H7 (cell line): ENCODE measurements around the gene ZBTB7C. TPM values are rescaled to one million over a fixed set of nuclear protein-coding genes. Genes with fewer than 3 reads are reported as not detected.

Source experiments
- DNase-seq: peaks from one replicate; pipeline ENCODE4 v3.0.0; 2012
- H3K27me3 ChIP-seq: 2 replicates; pipeline ENCODE4 v1.6.0; 2011; ENCODE audit warnings: mild to moderate bottlenecking, low read length; ENCODE audit not compliant: control insufficient read depth, insufficient read depth
- H3K36me3 ChIP-seq: replicated peaks from 2 replicates; pipeline ENCODE4 v1.5.1; 2011; ENCODE audit warnings: low read length; ENCODE audit not compliant: control insufficient read depth, insufficient read depth
- H3K4me3 ChIP-seq: 2 replicates; pipeline ENCODE4 v1.5.1; 2011; ENCODE audit warnings: low read depth, mild to moderate bottlenecking, control low read depth, low read length, moderate library complexity; ENCODE audit not compliant: insufficient read depth
- total RNA-seq: library from RNA; depleted of rRNA; stranded (reverse); fragments of >200 nt; shearing (Covaris generic); gene quantifications from 2 replicates; pipeline ENCODE4 v1.2.3, GENCODE V29; 2014

The ZBTB7C gene
- total RNA-seq, 1 experiment from 2014 or later, result 0.38 TPM

DNA sequence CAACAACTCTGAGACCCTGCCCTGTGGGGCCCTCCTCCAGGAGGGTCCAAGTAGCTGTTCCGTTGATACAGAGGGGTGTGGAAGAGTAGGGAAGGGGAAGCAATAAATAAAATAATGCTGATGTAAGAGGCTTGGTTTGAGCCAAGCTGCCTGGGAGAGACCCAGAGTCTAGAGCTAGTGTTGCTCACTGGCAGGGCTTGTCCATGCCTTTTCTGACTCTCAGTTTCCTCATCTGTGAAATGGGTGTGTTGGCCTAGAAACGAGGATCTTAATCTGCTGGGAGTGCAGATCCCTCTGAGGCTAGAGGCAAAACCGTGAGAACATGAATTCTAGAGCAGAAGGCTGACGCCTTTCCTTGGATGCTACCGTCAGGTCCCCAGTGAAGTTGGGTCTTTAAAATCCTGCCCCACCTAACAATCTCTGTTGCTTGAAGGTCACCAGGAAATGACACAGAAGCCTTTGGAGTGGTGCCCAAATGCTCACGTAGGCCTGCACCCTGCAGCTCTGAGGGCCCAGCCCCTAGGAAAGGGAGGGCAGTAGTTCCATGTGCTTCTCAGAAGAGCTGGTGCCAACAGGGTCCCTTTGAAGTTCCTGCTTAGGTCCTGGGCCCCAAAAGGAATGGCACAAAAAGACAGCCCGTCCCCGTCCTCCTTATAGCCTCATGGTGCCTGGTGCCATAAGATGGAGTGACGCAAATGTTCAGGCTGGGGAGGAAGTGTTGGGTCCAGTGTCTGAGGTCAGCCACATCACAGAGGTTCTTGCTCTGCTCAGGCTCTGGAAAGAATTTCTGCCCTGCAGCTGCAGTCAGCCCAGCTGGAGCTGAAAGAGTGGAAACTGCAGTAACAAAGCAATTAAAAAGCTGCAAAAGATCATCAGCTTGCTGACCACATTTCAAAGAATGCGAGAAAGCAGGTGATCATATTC lies 405.5 kb downstream of the ZBTB7C start:
- no peak overlapping the region for H3K4me3 ChIP-seq
- peaks cover 5% of the 10 kb centered on the region for H3K27me3 ChIP-seq
- DNase-seq, result no peak
- no peaks in the 10 kb centered on the region for H3K36me3 ChIP-seq

DNA sequence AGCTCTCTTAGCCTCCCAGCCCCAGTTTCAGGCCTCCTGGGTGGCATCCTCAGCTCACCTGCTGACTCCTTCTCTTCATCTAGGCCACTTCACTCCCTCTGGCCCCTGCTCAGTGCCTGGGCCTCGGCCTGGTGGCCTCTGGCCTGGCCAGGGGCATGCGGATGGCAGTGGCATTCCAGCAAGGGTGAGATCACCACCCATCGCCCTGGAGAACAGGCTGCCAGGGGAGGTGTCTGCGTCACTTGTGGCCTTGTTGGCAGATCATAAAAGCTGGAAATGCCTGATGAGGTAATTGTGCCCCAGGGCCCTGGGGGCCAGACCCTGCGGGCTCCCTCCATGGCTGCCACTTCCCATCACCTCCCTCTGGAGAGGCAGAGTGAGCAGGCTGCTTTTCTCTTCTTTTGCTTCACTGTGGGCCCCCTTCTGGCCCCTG lies 406.2 kb downstream of the ZBTB7C start:
- no peak overlapping the region for H3K4me3 ChIP-seq
- no peak for DNase-seq
- H3K27me3 ChIP-seq, result peaks cover 5% of the 10 kb centered on the region
- no peaks in the 10 kb centered on the region for H3K36me3 ChIP-seq

GRCh38 chr18:48000701-48001100 lies 408.5 kb downstream of the ZBTB7C start:
- no peaks in the 10 kb centered on the region for H3K27me3 ChIP-seq
- DNase-seq, result no peak

DNA sequence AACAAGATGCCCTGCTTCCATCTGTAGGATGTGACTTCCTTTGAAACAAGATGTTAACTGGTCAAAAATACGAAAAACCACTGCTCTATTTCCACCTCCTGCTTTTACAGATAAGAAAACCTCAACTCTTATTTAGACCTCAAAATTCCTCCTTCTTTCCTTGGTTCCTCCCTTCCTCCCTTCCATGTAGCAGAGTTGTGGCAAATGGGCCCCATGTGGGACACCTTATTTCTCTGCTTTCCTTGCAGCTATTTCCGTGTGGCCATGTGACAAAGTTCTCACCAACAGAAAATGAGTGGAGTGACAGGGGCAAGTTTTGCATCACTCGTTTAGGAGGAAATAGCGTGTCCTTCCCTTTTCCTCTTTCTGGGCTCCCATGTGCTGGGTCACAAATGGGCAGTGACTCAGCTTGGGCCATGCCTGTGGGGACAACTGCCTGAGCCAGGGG lies 409.4 kb downstream of the ZBTB7C start:
- Histone ChIP-seq H3K4me3 (no peak overlapping the region), H3K27me3 (no peaks in the 10 kb centered on the region), H3K36me3 (no peaks in the 10 kb centered on the region)
- DNase-seq, result no peak

More at GRCh38 chr18:48000701-48001100, 408.5 kb downstream of the ZBTB7C start:
- H3K36me3 ChIP-seq, result no peaks in the 10 kb centered on the region
- no peak overlapping the region for H3K4me3 ChIP-seq

DNA sequence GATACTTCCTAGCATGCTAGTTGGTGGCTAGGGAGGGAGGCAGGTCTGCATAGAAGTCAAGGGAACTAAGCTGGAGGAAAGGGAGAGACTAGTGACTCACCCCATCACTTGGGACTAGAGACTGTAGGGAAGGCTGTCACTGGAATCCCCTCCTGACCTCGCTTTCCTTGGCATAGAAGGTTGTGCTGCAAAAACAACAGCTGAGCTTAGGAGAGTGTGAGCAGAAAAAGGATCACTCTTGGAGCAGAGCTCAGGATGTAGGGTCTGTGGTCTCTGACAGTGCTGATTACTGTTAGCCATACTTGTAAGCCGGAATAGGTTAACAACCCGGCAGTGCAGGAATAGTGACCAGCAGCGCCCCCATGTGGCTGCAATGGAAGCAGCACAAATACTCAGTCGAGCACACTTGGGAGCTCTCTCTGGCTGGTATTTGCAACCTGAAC lies 411.8 kb downstream of the ZBTB7C start:
- Histone ChIP-seq H3K27me3 (no peaks in the 10 kb centered on the region), H3K4me3 (no peak overlapping the region), H3K36me3 (no peaks in the 10 kb centered on the region)
- DNase-seq, result peak; percentile 78

DNA sequence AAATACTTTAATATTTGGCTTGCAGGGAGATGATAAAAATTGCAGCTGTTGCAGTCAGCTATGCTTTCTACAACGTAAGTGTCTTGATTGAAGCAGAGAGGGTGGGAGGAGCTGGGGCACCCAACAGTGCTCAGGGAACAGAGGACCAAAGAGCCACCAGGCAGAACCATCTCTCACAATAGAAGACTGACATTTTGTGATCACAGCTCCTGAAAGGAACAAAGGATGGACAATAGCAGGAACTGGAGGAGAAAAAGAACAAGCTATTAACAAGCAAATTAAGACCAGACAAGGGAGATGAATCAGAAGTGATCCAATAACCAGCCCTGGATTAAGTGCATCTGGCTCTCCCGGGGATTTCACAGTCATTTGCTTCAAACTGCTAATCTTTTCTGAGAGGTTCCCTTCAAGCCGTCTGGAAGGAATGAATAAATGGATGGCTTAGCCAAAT lies 413.1 kb downstream of the ZBTB7C start:
- Histone ChIP-seq H3K27me3 (no peaks in the 10 kb centered on the region), H3K4me3 (no peak overlapping the region), H3K36me3 (no peaks in the 10 kb centered on the region)
- DNase-seq, result no peak

DNA sequence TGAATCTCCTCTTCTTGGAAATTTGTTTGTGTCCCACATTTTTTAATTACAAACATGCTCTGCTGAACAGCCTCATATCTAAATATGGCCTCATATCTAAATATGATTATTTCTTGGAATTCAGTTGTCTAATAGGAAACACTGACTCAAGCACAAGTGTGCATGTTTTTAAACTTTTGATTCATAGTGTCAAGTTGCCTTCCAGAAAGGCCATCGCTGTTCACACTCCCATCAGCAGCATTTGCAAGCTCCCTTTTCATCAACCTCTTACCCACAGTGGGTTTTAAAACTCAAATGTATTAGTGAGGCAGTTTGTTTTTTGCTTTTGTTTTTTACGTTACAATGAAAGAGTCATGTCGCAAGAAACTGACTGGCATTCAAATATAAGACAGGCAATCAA lies 413.5 kb downstream of the ZBTB7C start:
- Histone ChIP-seq H3K4me3 (no peak overlapping the region), H3K27me3 (no peaks in the 10 kb centered on the region), H3K36me3 (no peaks in the 10 kb centered on the region)
- no peak for DNase-seq

- DNase-seq, result no peak
- Histone ChIP-seq H3K4me3 (no peak overlapping the region), H3K27me3 (no peaks in the 10 kb centered on the region), H3K36me3 (no peaks in the 10 kb centered on the region)
Observed at GRCh38 chr18:47993409-47993808, 415.8 kb downstream of the ZBTB7C start.

DNA sequence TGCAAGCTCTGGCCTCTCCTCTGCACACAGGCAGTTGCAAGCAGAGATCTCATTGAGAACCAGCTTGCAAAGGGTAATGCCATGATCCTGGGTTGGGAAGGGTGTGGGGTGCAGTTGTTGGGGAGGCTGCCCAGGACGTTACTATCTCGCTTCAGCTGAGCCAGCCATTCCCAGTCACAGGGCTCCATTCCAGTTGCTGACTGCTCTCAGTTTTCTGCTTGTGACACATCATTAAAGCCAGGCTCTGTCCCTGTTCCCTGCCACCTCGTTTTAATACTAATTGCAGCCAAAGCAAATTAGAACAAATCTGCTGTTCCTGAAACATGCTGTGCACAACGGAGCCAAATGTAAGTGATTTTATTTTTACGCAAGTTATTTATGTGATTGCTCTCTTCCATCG lies 416.2 kb downstream of the ZBTB7C start:
- Histone ChIP-seq H3K27me3 (no peaks in the 10 kb centered on the region), H3K36me3 (no peaks in the 10 kb centered on the region)

GRCh38 chr18:47992266-47992665 lies 416.9 kb downstream of the ZBTB7C start:
- no peaks in the 10 kb centered on the region for H3K27me3 ChIP-seq
- H3K4me3 ChIP-seq, result no peak overlapping the region
- H3K36me3 ChIP-seq, result no peaks in the 10 kb centered on the region
- no peak for DNase-seq

More for the DNA sequence above, 416.2 kb downstream of the ZBTB7C start:
- DNase-seq, result no peak
- H3K4me3 ChIP-seq, result no peak overlapping the region

DNA sequence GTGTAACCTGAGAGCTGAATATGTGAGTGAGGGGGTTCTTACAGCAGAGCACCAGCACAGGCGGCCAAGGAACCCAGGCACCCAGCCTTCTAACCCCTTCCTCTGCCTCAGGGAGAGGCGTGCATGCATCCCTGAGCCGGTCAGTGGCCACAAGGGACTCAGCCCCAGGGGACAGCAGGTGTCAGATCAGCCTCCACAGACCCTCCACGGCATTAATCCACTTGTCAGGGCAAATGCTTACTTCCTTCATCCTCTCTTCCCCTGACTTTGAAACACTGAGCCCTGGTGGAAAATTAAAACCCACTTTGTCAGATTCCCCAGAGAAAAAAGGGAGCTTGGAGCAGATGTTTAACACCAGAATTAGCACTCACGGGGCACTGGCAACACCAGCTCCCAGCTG lies 418.2 kb downstream of the ZBTB7C start:
- no peak for DNase-seq
- no peaks in the 10 kb centered on the region for H3K36me3 ChIP-seq
- H3K27me3 ChIP-seq, result no peaks in the 10 kb centered on the region
- no peak overlapping the region for H3K4me3 ChIP-seq

DNA sequence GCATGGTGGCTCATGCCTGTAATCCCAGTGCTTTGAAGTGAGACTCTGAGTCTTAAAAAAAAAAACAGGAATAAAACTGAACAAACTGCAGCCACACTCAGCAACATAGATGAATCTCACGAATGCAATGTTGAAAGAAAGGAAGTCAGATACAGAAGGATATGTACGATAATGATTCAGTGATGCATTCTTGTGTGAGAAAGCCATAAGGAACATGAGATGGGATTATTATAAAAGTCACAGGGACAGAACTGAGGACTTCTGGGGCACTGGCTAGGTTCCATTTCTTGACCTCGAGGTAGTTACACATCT lies 421.8 kb downstream of the ZBTB7C start:
- no peak for DNase-seq
- Histone ChIP-seq H3K27me3 (no peaks in the 10 kb centered on the region), H3K4me3 (no peak overlapping the region), H3K36me3 (no peaks in the 10 kb centered on the region)

GRCh38 chr18:47986620-47987387 lies 422.4 kb downstream of the ZBTB7C start:
- no peaks in the 10 kb centered on the region for H3K36me3 ChIP-seq
- H3K27me3 ChIP-seq, result no peaks in the 10 kb centered on the region
- no peak overlapping the region for H3K4me3 ChIP-seq
- DNase-seq, result no peak

GRCh38 chr18:47985866-47986265 lies 423.3 kb downstream of the ZBTB7C start:
- no peaks in the 10 kb centered on the region for H3K27me3 ChIP-seq
- DNase-seq, result no peak
- H3K36me3 ChIP-seq, result no peaks in the 10 kb centered on the region
- H3K4me3 ChIP-seq, result no peak overlapping the region

DNA sequence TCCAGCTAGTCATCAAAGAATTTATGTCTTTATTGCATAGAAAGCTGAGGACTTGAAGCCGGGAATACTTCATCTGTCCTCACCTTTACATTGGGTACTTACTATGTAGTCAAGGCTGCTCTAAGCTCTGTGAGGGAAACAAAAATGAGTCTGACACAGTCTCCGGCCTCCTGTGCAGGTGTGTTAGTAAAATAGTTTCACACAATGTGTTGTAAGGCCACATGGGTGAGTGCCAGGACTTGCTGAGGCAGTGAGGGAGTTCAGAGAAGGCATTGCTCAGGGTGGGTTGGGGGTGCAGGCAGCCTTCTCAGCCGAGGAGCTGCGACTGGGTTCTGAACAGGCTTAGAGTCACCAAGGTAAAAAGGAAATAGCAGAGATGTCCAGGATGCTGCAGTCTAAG lies 424.2 kb downstream of the ZBTB7C start:
- no peak for DNase-seq
- Histone ChIP-seq H3K4me3 (no peak overlapping the region), H3K36me3 (no peaks in the 10 kb centered on the region), H3K27me3 (no peaks in the 10 kb centered on the region)
